ENCODE data around the gene CCDC88C. TPM values are rescaled to one million over a fixed set of nuclear protein-coding genes. Genes with fewer than 3 reads are reported as not detected.

The CCDC88C gene
- total and polyA plus RNA-seq, 9 donors = 7.4 to 13.1 (median 12.1) TPM

GRCh38 chr14:91286530-91286937 is 131.1 kb downstream of the CCDC88C start:
- DNase-seq = peak; percentile 77
- 30% methylated on average over 2 of the region's 7 CpGs for WGBS (ENCODE audit: insufficient coverage)
- Histone ChIP-seq H3K36me3 (ENCODE audit: control insufficient read depth, insufficient read depth, low read length) (peaks cover 24% of the 10 kb centered on the region), H3K9me3 (replicated peaks; ENCODE audit: control insufficient read depth, low read depth, low read length) (no peaks in the 10 kb centered on the region), H3K4me1 (ENCODE audit: control insufficient read depth, insufficient read depth, low read length) (no peaks in the 10 kb centered on the region), H3K27me3 (ENCODE audit: control insufficient read depth, insufficient read depth, low read length) (no peaks in the 10 kb centered on the region), H3K27ac (ENCODE audit: low read length) (no peak overlapping the region), H3K4me3 (ENCODE audit: low read length) (no peak overlapping the region)

- Histone ChIP-seq H3K4me3 (ENCODE audit: low read length) (no peak overlapping the region), H3K36me3 (ENCODE audit: control insufficient read depth, insufficient read depth, low read length) (peaks cover 28% of the 10 kb centered on the region), H3K27me3 (ENCODE audit: control insufficient read depth, insufficient read depth, low read length) (no peaks in the 10 kb centered on the region), H3K27ac (ENCODE audit: low read length) (no peak overlapping the region), H3K4me1 (ENCODE audit: control insufficient read depth, insufficient read depth, low read length) (no peaks in the 10 kb centered on the region), H3K9me3 (replicated peaks; ENCODE audit: control insufficient read depth, low read depth, low read length) (no peaks in the 10 kb centered on the region)
- 52% methylated on average over 5 of the region's 14 CpGs for WGBS (ENCODE audit: insufficient coverage)
- DNase-seq = no peak
Measured at GRCh38 chr14:91284791-91285548, 132.7 kb downstream of the CCDC88C start.

GRCh38 chr14:91284146-91284790 is 133.4 kb downstream of the CCDC88C start:
- DNase-seq = peak; percentile 29
- no peaks in the 10 kb centered on the region for H3K27me3 ChIP-seq (ENCODE audit: control insufficient read depth, insufficient read depth, low read length)
- no peak overlapping the region for H3K4me3 ChIP-seq (ENCODE audit: low read length)
- H3K36me3 ChIP-seq (ENCODE audit: control insufficient read depth, insufficient read depth, low read length) = peaks cover 28% of the 10 kb centered on the region
- no peak overlapping the region for H3K27ac ChIP-seq (ENCODE audit: low read length)
- 50% methylated on average over 6 of the region's 13 CpGs for WGBS (ENCODE audit: insufficient coverage)
- no peaks in the 10 kb centered on the region for H3K9me3 ChIP-seq (replicated peaks; ENCODE audit: control insufficient read depth, low read depth, low read length)
- H3K4me1 ChIP-seq (ENCODE audit: control insufficient read depth, insufficient read depth, low read length) = no peaks in the 10 kb centered on the region

- H3K36me3 ChIP-seq (ENCODE audit: control insufficient read depth, insufficient read depth, low read length) = peaks cover 26% of the 10 kb centered on the region
- DNase-seq = no peak
- WGBS (ENCODE audit: insufficient coverage) = 86% methylated on average over 3 of the region's 4 CpGs
Measured at GRCh38 chr14:91283666-91284065, 134.0 kb downstream of the CCDC88C start.

GRCh38 chr14:91282954-91283645 is 134.5 kb downstream of the CCDC88C start:
- no peaks in the 10 kb centered on the region for H3K9me3 ChIP-seq (replicated peaks; ENCODE audit: control insufficient read depth, low read depth, low read length)
- WGBS (ENCODE audit: insufficient coverage) = 90% methylated on average over 13 of the region's 14 CpGs
- DNase-seq = no peak
- peaks cover 29% of the 10 kb centered on the region for H3K36me3 ChIP-seq (ENCODE audit: control insufficient read depth, insufficient read depth, low read length)
- no peaks in the 10 kb centered on the region for H3K4me1 ChIP-seq (ENCODE audit: control insufficient read depth, insufficient read depth, low read length)
- H3K27ac ChIP-seq (ENCODE audit: low read length) = no peak overlapping the region
- H3K27me3 ChIP-seq (ENCODE audit: control insufficient read depth, insufficient read depth, low read length) = no peaks in the 10 kb centered on the region
- no peak overlapping the region for H3K4me3 ChIP-seq (ENCODE audit: low read length)

More at GRCh38 chr14:91283666-91284065, 134.0 kb downstream of the CCDC88C start:
- Histone ChIP-seq H3K27ac (ENCODE audit: low read length) (no peak overlapping the region), H3K9me3 (replicated peaks; ENCODE audit: control insufficient read depth, low read depth, low read length) (no peaks in the 10 kb centered on the region), H3K27me3 (ENCODE audit: control insufficient read depth, insufficient read depth, low read length) (no peaks in the 10 kb centered on the region), H3K4me3 (ENCODE audit: low read length) (no peak overlapping the region), H3K4me1 (ENCODE audit: control insufficient read depth, insufficient read depth, low read length) (no peaks in the 10 kb centered on the region)

- no peak for DNase-seq
- no peak overlapping the region for H3K4me3 ChIP-seq (ENCODE audit: low read length)
- no peak overlapping the region for H3K27ac ChIP-seq (ENCODE audit: low read length)
- H3K36me3 ChIP-seq (ENCODE audit: control insufficient read depth, insufficient read depth, low read length) = peaks cover 39% of the 10 kb centered on the region
- no peaks in the 10 kb centered on the region for H3K9me3 ChIP-seq (replicated peaks; ENCODE audit: control insufficient read depth, low read depth, low read length)
- H3K27me3 ChIP-seq (ENCODE audit: control insufficient read depth, insufficient read depth, low read length) = no peaks in the 10 kb centered on the region
- H3K4me1 ChIP-seq (ENCODE audit: control insufficient read depth, insufficient read depth, low read length) = no peaks in the 10 kb centered on the region
- 83% methylated on average over 1 of the region's 9 CpGs for WGBS (ENCODE audit: insufficient coverage)
Measured at GRCh38 chr14:91281346-91281745, 136.3 kb downstream of the CCDC88C start.

GRCh38 chr14:91280129-91280528 is 137.5 kb downstream of the CCDC88C start:
- H3K27ac ChIP-seq (ENCODE audit: low read length) = no peak overlapping the region
- no peaks in the 10 kb centered on the region for H3K9me3 ChIP-seq (replicated peaks; ENCODE audit: control insufficient read depth, low read depth, low read length)
- no peak for DNase-seq
- H3K4me3 ChIP-seq (ENCODE audit: low read length) = no peak overlapping the region
- H3K27me3 ChIP-seq (ENCODE audit: control insufficient read depth, insufficient read depth, low read length) = no peaks in the 10 kb centered on the region
- no peaks in the 10 kb centered on the region for H3K4me1 ChIP-seq (ENCODE audit: control insufficient read depth, insufficient read depth, low read length)
- H3K36me3 ChIP-seq (ENCODE audit: control insufficient read depth, insufficient read depth, low read length) = peaks cover 42% of the 10 kb centered on the region
- WGBS (ENCODE audit: insufficient coverage) = 93% methylated on average over 2 of the region's 5 CpGs

- peaks cover 42% of the 10 kb centered on the region for H3K36me3 ChIP-seq (ENCODE audit: control insufficient read depth, insufficient read depth, low read length)
- H3K4me1 ChIP-seq (ENCODE audit: control insufficient read depth, insufficient read depth, low read length) = no peaks in the 10 kb centered on the region
- no peaks in the 10 kb centered on the region for H3K9me3 ChIP-seq (replicated peaks; ENCODE audit: control insufficient read depth, low read depth, low read length)
- no peak overlapping the region for H3K27ac ChIP-seq (ENCODE audit: low read length)
- DNase-seq = no peak
- WGBS (ENCODE audit: insufficient coverage) = 77% methylated on average over 7 of the region's 10 CpGs
- H3K27me3 ChIP-seq (ENCODE audit: control insufficient read depth, insufficient read depth, low read length) = no peaks in the 10 kb centered on the region
- H3K4me3 ChIP-seq (ENCODE audit: low read length) = no peak overlapping the region
Measured at GRCh38 chr14:91279354-91279753, 138.3 kb downstream of the CCDC88C start.

- Histone ChIP-seq H3K4me3 (ENCODE audit: low read length) (no peak overlapping the region), H3K27ac (ENCODE audit: low read length) (no peak overlapping the region), H3K27me3 (ENCODE audit: control insufficient read depth, insufficient read depth, low read length) (no peaks in the 10 kb centered on the region), H3K9me3 (replicated peaks; ENCODE audit: control insufficient read depth, low read depth, low read length) (no peaks in the 10 kb centered on the region), H3K36me3 (ENCODE audit: control insufficient read depth, insufficient read depth, low read length) (peaks cover 42% of the 10 kb centered on the region), H3K4me1 (ENCODE audit: control insufficient read depth, insufficient read depth, low read length) (no peaks in the 10 kb centered on the region)
- DNase-seq = no peak
- WGBS (ENCODE audit: insufficient coverage) = 43% methylated on average over 1 of the region's 5 CpGs
Measured at GRCh38 chr14:91278383-91278715, 139.3 kb downstream of the CCDC88C start.

Measured in muscle of leg (tissue), 11 donors.